ENCODE measurements around the gene GM2A.

- TF ChIP-seq MTF2 (CRISPR knock-in tag; IDR thresholded peaks at IDR 0.05; ENCODE audit: borderline replicate concordance) (no peak), BCLAF1 (IDR thresholded peaks at IDR 0.05) (no peak), SRSF4 (IDR thresholded peaks at IDR 0.05; ENCODE audit: low read depth, low read length, poor library complexity, severe bottlenecking) (no peak), TAF1 (CRISPR knock-in tag; IDR thresholded peaks at IDR 0.05) (no peak)
Observed at GRCh38 chr5:151259931-151260330, 6.9 kb downstream of the GM2A start.
